Neural progenitor cell (in vitro differentiated cells): ENCODE measurements around the gene TIMELESS.

Experiments used
- CTCF ChIP-seq: fragments of 200-600 bp; sonication (generic); IDR thresholded peaks from 2 replicates; pipeline ENCODE4 v1.5.1; 2017; ENCODE audit warnings: antibody characterized with exemption, mild to moderate bottlenecking
- EZH2 ChIP-seq: fragments of 200-600 bp; sonication (generic); IDR thresholded peaks from 2 replicates; pipeline ENCODE4 v1.6.1; 2017; ENCODE audit warnings: antibody characterized with exemption, mild to moderate bottlenecking, moderate library complexity

GRCh38 chr12:56408799-56409417 is 40.3 kb downstream of the TIMELESS start:
- TF ChIP-seq CTCF: no peak
- no peak for TF ChIP-seq EZH2
